GM21447 (cell line): ENCODE results near the gene MRAS.
"Not testable (repeated sequence)": the region's sequence is repeated elsewhere in the genome, so short reads cannot be mapped to it uniquely, and the experiment has no call there.

Experiments used
- ATAC-seq: cut with Tn5 transposase; IDR thresholded peaks from one replicate; pipeline ENCODE4 v1.9.1; 2021; ENCODE audit not compliant: unreplicated experiment

Gene MRAS

GRCh38 chr3:138366006-138366759 lies 17.8 kb downstream of the MRAS start:
- ATAC-seq = no peak

GRCh38 chr3:138367326-138367850 lies 19.0 kb downstream of the MRAS start:
- ATAC-seq = no peak

- no peak for ATAC-seq
Observed at GRCh38 chr3:138367911-138368310, 19.5 kb downstream of the MRAS start.

- ATAC-seq = no peak
Observed at GRCh38 chr3:138369151-138369900, 20.9 kb downstream of the MRAS start.

- ATAC-seq = no peak
Observed at GRCh38 chr3:138370321-138370720, 21.9 kb downstream of the MRAS start.

- ATAC-seq = peak; percentile 99
Observed at GRCh38 chr3:138371070-138371965, 22.9 kb downstream of the MRAS start.

GRCh38 chr3:138373087-138373735 lies 24.8 kb downstream of the MRAS start:
- no peak for ATAC-seq

- no peak for ATAC-seq
Observed at GRCh38 chr3:138373736-138374094, 25.3 kb downstream of the MRAS start.

- no peak for ATAC-seq
Observed at GRCh38 chr3:138374573-138375134, 26.3 kb downstream of the MRAS start.

GRCh38 chr3:138375447-138375846 lies 27.1 kb downstream of the MRAS start:
- ATAC-seq = no peak

- ATAC-seq = no peak
Observed at GRCh38 chr3:138376663-138377062, 28.3 kb downstream of the MRAS start.

GRCh38 chr3:138377212-138377611 lies 28.8 kb downstream of the MRAS start:
- ATAC-seq = not testable (repeated sequence)

GRCh38 chr3:138377804-138378203 lies 29.4 kb downstream of the MRAS start:
- ATAC-seq = no peak

GRCh38 chr3:138378331-138378730 lies 30.0 kb downstream of the MRAS start:
- ATAC-seq = no peak

GRCh38 chr3:138378990-138379389 lies 30.6 kb downstream of the MRAS start:
- no peak for ATAC-seq

GRCh38 chr3:138381413-138381901 lies 33.1 kb downstream of the MRAS start:
- no peak for ATAC-seq

- no peak for ATAC-seq
Observed at GRCh38 chr3:138381950-138382715, 33.8 kb downstream of the MRAS start.

- no peak for ATAC-seq
Observed at GRCh38 chr3:138383715-138384465, 35.5 kb downstream of the MRAS start.

- ATAC-seq = no peak
Observed at GRCh38 chr3:138384531-138384930, 36.2 kb downstream of the MRAS start.
